ENCODE measurements around the gene AIP. TPM values are rescaled to one million over a fixed set of nuclear protein-coding genes. Genes with fewer than 3 reads are reported as not detected.

Gene AIP
- total RNA-seq, 4 donors from 2014 or later: 38.7 to 52.5 (median 47.7) TPM

DNA sequence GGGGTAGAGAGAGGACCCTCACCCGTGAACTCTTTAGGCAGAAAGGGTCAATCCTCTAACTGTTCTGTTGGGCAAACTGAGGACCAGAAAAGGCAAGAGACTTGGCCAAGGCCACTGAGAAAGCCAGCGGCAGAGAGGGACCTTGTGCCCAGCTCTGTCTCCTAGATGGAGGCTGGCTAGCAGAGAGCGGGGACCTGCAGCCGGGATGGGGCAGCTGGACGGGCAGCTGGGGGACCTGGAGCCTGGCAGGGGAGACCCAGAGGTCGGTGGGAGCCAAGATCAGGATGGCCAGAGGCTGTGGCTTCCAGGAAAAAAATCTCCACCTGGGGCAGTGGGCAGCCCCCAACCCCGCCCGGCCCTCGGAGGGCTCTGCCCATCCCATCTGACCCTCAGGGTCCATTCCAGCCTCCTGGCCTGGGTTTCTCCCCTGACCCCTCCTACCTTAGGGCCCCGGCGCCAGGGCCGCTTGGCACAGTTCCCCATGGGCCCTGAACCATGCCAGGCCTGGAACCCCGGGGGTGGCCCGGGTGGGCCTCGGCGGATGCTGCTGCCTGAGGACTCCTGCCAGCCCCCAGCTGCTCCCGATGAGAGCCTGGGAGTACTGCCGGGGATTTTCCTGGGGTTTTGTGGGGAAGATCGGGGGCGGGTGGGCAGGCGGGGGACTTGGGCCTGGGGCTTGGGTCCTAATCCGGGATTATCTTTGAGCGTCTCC lies 40.2 kb downstream of the AIP start, which contains the start of gene CABP2:
Gene CABP2 (minus strand): TSS at position 603 of the 712 bp plus-strand sequence. CDS start 120 bp downstream, at position 483.
- intact Hi-C loops (cut with DNase I; ENCODE audit: low total_unique reads): no loop called here
- no peak within 1 kb of the TSS for H3K4me3 ChIP-seq (ENCODE audit: low read depth, poor library complexity, severe bottlenecking)
- TF ChIP-seq, protein P1, sequence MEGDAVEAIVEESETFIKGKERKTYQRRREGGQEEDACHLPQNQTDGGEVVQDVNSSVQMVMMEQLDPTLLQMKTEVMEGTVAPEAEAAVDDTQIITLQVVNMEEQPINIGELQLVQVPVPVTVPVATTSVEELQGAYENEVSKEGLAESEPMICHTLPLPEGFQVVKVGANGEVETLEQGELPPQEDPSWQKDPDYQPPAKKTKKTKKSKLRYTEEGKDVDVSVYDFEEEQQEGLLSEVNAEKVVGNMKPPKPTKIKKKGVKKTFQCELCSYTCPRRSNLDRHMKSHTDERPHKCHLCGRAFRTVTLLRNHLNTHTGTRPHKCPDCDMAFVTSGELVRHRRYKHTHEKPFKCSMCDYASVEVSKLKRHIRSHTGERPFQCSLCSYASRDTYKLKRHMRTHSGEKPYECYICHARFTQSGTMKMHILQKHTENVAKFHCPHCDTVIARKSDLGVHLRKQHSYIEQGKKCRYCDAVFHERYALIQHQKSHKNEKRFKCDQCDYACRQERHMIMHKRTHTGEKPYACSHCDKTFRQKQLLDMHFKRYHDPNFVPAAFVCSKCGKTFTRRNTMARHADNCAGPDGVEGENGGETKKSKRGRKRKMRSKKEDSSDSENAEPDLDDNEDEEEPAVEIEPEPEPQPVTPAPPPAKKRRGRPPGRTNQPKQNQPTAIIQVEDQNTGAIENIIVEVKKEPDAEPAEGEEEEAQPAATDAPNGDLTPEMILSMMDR (IDR thresholded peaks at IDR 0.05): no peak
- TF ChIP-seq POLR2A (IDR thresholded peaks at IDR 0.05): no peak
- no peak for DNase-seq (ENCODE audit: low spot score in 2 of 2)
- WGBS, 2 donors: 66 to 81% methylated on average over 17 to 19 of the region's 23 CpGs

DNA sequence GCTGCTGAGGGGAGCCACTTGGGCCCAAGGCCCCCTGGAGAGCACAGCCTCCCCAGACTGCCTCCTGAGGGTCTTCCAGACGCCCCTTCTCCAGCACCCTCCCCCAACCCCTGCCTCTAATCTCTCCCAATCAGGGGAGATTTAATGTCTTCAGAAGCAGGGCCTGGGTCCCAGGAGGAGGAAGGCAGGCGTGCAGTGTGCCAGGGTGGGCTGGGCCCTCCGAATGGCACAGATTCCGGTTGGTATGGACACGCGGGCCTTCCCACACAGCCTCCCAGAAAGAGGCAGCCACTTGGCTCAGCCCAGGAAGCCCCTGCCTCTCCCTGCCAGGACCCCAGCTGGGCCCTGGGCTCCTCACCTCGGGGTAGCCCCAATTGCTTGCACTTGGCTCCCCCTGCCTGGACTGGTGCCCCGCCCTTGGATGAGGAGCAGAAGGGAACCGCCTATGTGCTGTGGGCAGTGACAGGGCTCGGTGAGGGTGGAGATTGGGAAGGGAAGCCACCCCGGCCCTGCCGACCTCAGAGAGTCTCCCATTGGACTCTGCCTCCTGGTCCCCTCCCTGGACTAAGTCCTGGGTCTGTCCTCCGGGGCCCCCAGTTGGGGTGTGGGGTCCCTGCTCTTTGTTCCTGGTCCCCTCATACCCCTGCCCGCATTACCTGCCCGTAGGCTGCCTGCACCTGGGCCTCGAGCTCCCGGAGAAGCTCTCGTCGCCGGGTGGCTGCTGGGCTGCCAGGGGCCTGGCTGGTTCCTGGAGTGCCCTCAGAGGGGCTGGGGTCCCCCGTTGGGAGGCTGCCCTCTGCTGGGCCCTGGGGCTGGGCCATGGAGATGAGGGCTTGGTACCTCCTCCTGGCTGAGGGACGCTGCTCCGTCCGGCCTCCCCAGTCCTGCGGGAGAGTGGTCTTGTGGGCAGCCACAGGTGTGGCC lies 41.0 kb downstream of the AIP start:
- TF ChIP-seq, protein P1 (IDR thresholded peaks at IDR 0.05): no peak
- no peak for TF ChIP-seq POLR2A (IDR thresholded peaks at IDR 0.05)
- 51 to 58% methylated on average over 11 to 23 of the region's 25 CpGs for WGBS, 2 donors
- no peak for DNase-seq (ENCODE audit: low spot score in 2 of 2)
- intact Hi-C loops (cut with DNase I; ENCODE audit: low total_unique reads): no loop called here
- H3K4me3 ChIP-seq (ENCODE audit: low read depth, poor library complexity, severe bottlenecking): no peak overlapping the region

DNA sequence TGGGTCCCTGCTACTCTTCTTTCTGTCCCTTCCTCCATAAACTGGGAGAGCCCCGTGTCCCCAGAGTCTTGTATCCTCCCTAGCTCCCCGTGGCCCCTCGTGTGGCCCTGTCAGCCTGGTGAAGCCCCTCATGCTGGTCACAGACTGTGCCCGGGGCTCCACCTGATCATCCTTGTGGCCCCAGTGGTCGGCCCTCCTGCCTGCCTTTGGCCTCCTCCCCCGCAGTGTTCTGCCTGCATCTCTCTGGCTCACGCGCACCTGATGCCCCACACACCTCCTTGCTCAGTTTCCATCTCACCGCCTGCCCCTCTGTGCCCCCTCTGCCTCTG lies 41.6 kb downstream of the AIP start:
- TF ChIP-seq, protein P1 (IDR thresholded peaks at IDR 0.05): no peak
- TF ChIP-seq POLR2A (IDR thresholded peaks at IDR 0.05): no peak
- 83% methylated on average over 9 of the region's 9 CpGs for WGBS, 2 donors
- no peak overlapping the region for H3K4me3 ChIP-seq (ENCODE audit: low read depth, poor library complexity, severe bottlenecking)
- intact Hi-C loops (cut with DNase I; ENCODE audit: low total_unique reads): no loop called here
- no peak for DNase-seq (ENCODE audit: low spot score in 2 of 2)

DNA sequence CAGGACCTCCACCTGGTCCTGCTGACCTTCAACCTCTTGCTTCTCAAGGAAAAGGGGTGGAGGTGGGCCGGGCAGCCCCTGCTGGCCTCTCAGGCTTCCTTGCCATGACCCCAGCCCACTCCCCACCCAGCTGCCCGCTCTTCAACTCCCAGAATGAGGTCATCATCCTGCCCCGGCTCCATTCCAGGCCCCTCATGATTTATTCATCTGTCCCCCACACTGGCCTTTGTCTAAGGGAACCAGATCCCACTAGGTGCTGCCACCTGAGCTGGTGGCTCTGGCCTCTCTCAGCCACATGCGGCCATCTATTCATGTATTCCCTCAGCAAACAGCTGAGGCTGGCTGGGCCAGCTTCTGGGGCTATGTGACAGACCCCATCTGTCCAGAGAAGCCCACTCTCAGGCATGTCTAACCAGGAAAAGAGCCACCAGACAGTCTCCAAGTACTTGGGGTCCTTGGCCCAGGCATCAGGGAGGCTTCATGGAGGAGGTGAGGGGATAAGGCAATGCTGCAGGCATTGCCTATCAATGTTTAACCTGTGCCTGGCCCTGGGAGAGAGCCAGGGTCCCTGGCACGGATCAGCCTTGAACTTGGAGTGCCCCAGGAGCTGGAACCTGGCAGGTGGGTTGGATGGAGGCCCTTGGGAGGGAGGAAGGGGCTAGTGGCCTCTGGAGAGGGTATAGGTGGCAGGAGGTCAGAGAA lies 42.6 kb downstream of the AIP start:
- intact Hi-C loops (cut with DNase I; ENCODE audit: low total_unique reads): no loop called here
- H3K4me3 ChIP-seq (ENCODE audit: low read depth, poor library complexity, severe bottlenecking): no peak overlapping the region
- TF ChIP-seq, protein P1 (IDR thresholded peaks at IDR 0.05): no peak
- no peak for TF ChIP-seq POLR2A (IDR thresholded peaks at IDR 0.05)
- DNase-seq (ENCODE audit: low spot score in 2 of 2): no peak
- 75 to 79% methylated on average over 5 of the region's 5 CpGs for WGBS, 2 donors

DNA sequence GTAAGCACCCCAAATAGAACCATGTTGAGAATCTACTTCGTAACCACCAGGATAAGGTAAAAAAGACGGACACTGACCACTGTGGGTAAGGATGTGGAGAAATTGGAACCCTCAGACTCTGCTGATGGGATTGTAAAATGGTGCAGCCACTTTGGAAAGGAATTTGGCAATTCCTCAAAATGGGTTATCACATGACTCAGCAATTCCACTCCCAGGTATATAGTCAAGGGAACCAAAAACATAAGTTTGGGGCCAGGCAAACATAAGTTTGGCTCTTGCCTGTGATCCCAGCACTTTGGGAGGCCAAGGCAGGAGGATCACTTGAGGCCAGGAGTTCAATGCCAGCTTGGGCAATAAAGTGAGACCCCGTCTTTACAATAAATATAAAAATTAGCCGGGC lies 45.5 kb downstream of the AIP start:
- DNase-seq (ENCODE audit: low spot score in 2 of 2): no peak
- 90 to 91% methylated on average over 4 of the region's 4 CpGs for WGBS, 2 donors
- TF ChIP-seq, protein P1 (IDR thresholded peaks at IDR 0.05): no peak
- TF ChIP-seq POLR2A (IDR thresholded peaks at IDR 0.05): no peak
- H3K4me3 ChIP-seq (ENCODE audit: low read depth, poor library complexity, severe bottlenecking): no peak overlapping the region
- intact Hi-C loops (cut with DNase I; ENCODE audit: low total_unique reads): no loop called here
